DOHH2 (cell line): ENCODE measurements around the gene GLRA2.

Experiments used
- H3F3A ChIP-seq: fragments of 200-600 bp; sonication (generic), shearing (Covaris generic); 2 replicates; pipeline ENCODE4 v1.6.0; 2016; ENCODE audit warnings: antibody characterized with exemption, mild to moderate bottlenecking; ENCODE audit not compliant: control insufficient read depth, insufficient read depth
- H3K27ac ChIP-seq: fragments of 200-600 bp; sonication (generic); 2 replicates; pipeline ENCODE4 v1.5.1; 2014; ENCODE audit warnings: low read depth, mild to moderate bottlenecking, low read length, moderate library complexity
- H3K27me3 ChIP-seq: fragments of 200-600 bp; sonication (generic); 2 replicates; pipeline ENCODE4 v1.6.1; 2014; ENCODE audit warnings: mild to moderate bottlenecking, low read length, mixed read lengths; ENCODE audit not compliant: control insufficient read depth
- H3K36me3 ChIP-seq: fragments of 200-600 bp; sonication (generic); 2 replicates; pipeline ENCODE4 v1.6.1; 2014; ENCODE audit warnings: mild to moderate bottlenecking, low read length, moderate library complexity, mixed read lengths; ENCODE audit not compliant: control insufficient read depth
- H3K4me1 ChIP-seq: fragments of 200-600 bp; sonication (generic); 2 replicates; pipeline ENCODE4 v1.6.1; 2014; ENCODE audit warnings: mild to moderate bottlenecking, low read length, mixed read lengths; ENCODE audit not compliant: control insufficient read depth
- H3K4me2 ChIP-seq: fragments of 200-600 bp; sonication (generic); 2 replicates; pipeline ENCODE4 v1.6.0; 2014; ENCODE audit warnings: mild to moderate bottlenecking, low read length, moderate library complexity
- H3K4me3 ChIP-seq: fragments of 200-600 bp; sonication (generic); 2 replicates; pipeline ENCODE4 v1.5.1; 2014; ENCODE audit warnings: mild to moderate bottlenecking, low read length, mixed read lengths
- H3K79me2 ChIP-seq: fragments of 200-600 bp; sonication (generic); 2 replicates; pipeline ENCODE4 v1.6.1; 2014; ENCODE audit warnings: mild to moderate bottlenecking, low read length, mixed read lengths; ENCODE audit not compliant: control insufficient read depth
- H3K9me2 ChIP-seq: fragments of 200-600 bp; sonication (generic); replicated peaks from 2 replicates; pipeline ENCODE4 v1.6.1; 2014; ENCODE audit warnings: mild to moderate bottlenecking, low read length, mixed read lengths; ENCODE audit not compliant: control insufficient read depth
- H3K9me3 ChIP-seq: fragments of 200-600 bp; sonication (generic); 2 replicates; pipeline ENCODE4 v1.6.1; 2014; ENCODE audit warnings: antibody characterized with exemption, low read length, mixed read lengths; ENCODE audit not compliant: control insufficient read depth, insufficient read depth
- H4K20me1 ChIP-seq: fragments of 200-600 bp; sonication (generic); 2 replicates; pipeline ENCODE4 v1.6.0; 2014; ENCODE audit warnings: low read depth, mild to moderate bottlenecking, antibody characterized with exemption, low read length, moderate library complexity; ENCODE audit not compliant: control insufficient read depth, insufficient read depth
- CTCF ChIP-seq: fragments of 200-600 bp; sonication (generic); IDR thresholded peaks from one replicate; pipeline ENCODE4 v1.5.1; 2014; ENCODE audit warnings: antibody characterized with exemption, mild to moderate bottlenecking, low read depth, low read length; ENCODE audit not compliant: poor library complexity, severe bottlenecking
- EZH2phosphoT487 ChIP-seq: fragments of 200-600 bp; sonication (generic); IDR thresholded peaks from 2 replicates; pipeline ENCODE4 v1.6.1; 2017; ENCODE audit warnings: borderline replicate concordance, mild to moderate bottlenecking, antibody characterized with exemption, low read length, moderate library complexity, mixed read lengths

GLRA2 gene

GRCh38 chrX:14504960-14505538, 24.3 kb upstream of the GLRA2 start:
- no peaks in the 10 kb centered on the region for H3K9me2 ChIP-seq
- no peaks in the 10 kb centered on the region for H3K27me3 ChIP-seq
- no peaks in the 10 kb centered on the region for H4K20me1 ChIP-seq
- H3K4me2 ChIP-seq, result no peak overlapping the region
- H3F3A ChIP-seq, result no peaks in the 10 kb centered on the region
- no peak overlapping the region for H3K27ac ChIP-seq
- H3K4me3 ChIP-seq, result no peak overlapping the region
- no peaks in the 10 kb centered on the region for H3K79me2 ChIP-seq
- H3K4me1 ChIP-seq, result no peaks in the 10 kb centered on the region
- H3K9me3 ChIP-seq, result no peaks in the 10 kb centered on the region
- H3K36me3 ChIP-seq, result no peaks in the 10 kb centered on the region
- TF ChIP-seq CTCF (no peak), EZH2phosphoT487 (no peak)

GRCh38 chrX:14505648-14506047, 23.7 kb upstream of the GLRA2 start:
- H3K4me1 ChIP-seq, result no peaks in the 10 kb centered on the region
- H3K9me3 ChIP-seq, result no peaks in the 10 kb centered on the region
- no peaks in the 10 kb centered on the region for H3K36me3 ChIP-seq
- no peaks in the 10 kb centered on the region for H3K79me2 ChIP-seq
- no peak overlapping the region for H3K27ac ChIP-seq
- H3K27me3 ChIP-seq, result no peaks in the 10 kb centered on the region
- no peaks in the 10 kb centered on the region for H3F3A ChIP-seq
- no peak for TF ChIP-seq EZH2phosphoT487
- TF ChIP-seq CTCF, result no peak
- no peaks in the 10 kb centered on the region for H3K9me2 ChIP-seq
- H3K4me3 ChIP-seq, result no peak overlapping the region
- H3K4me2 ChIP-seq, result no peak overlapping the region
- no peaks in the 10 kb centered on the region for H4K20me1 ChIP-seq

- TF ChIP-seq EZH2phosphoT487, result no peak
- Histone ChIP-seq H3K79me2 (no peaks in the 10 kb centered on the region), H3K4me2 (no peak overlapping the region), H4K20me1 (no peaks in the 10 kb centered on the region), H3K27ac (no peak overlapping the region), H3F3A (no peaks in the 10 kb centered on the region), H3K36me3 (no peaks in the 10 kb centered on the region), H3K4me3 (no peak overlapping the region), H3K27me3 (no peaks in the 10 kb centered on the region), H3K4me1 (no peaks in the 10 kb centered on the region), H3K9me3 (no peaks in the 10 kb centered on the region), H3K9me2 (no peaks in the 10 kb centered on the region)
These were observed 22.5 kb upstream of the GLRA2 start for GRCh38 chrX:14506866-14507265.

GRCh38 chrX:14508025-14508690, 21.2 kb upstream of the GLRA2 start:
- Histone ChIP-seq H3F3A (no peaks in the 10 kb centered on the region), H3K27me3 (no peaks in the 10 kb centered on the region), H3K79me2 (no peaks in the 10 kb centered on the region), H3K9me3 (no peaks in the 10 kb centered on the region), H3K36me3 (no peaks in the 10 kb centered on the region), H3K27ac (no peak overlapping the region), H3K4me1 (no peaks in the 10 kb centered on the region), H4K20me1 (no peaks in the 10 kb centered on the region), H3K9me2 (no peaks in the 10 kb centered on the region), H3K4me3 (no peak overlapping the region), H3K4me2 (no peak overlapping the region)
- TF ChIP-seq EZH2phosphoT487, result no peak
- TF ChIP-seq CTCF, result no peak
